CD4-positive, alpha-beta memory T cell (primary cell): Measurements from ENCODE around the gene ZNF23. TPM values are rescaled to one million over a fixed set of nuclear protein-coding genes. Genes with fewer than 3 reads are reported as not detected.
A peak's percentile ranks its signal among the peaks of the same experiment; 100 is the strongest.
"Not testable (repeated sequence)": the region's sequence is repeated elsewhere in the genome, so short reads cannot be mapped to it uniquely, and the experiment has no call there.

Experiments
- CTCF ChIA-PET: fragments of 350-600 bp; sonication (Branson Sonifier 250); formaldehyde crosslinking; loops from one replicate; lab custom pipeline; 2021; ENCODE audit warnings: inconsistent platforms; ENCODE audit not compliant: partially characterized antibody; lab: Charles Lee
- POLR2A ChIA-PET: fragments of 350-600 bp; sonication (Branson Sonifier 250); formaldehyde crosslinking; loops from one replicate; lab custom pipeline; 2021; ENCODE audit not compliant: partially characterized antibody; lab: Charles Lee
- DNase-seq, 5 donors: peaks; one replicate each; pipeline versions ENCODE4 v3.0.0 to v3.0.0-alpha.2; 2020 to 2022; ENCODE audit warnings: mixed read lengths in 1 of 5
- H3K27ac ChIP-seq: one replicate; pipeline ENCODE4 v1.7.0; 2013; ENCODE audit warnings: low read depth, low read length
- H3K27me3 ChIP-seq: 2 replicates; pipeline ENCODE4 v1.7.0; 2013; ENCODE audit warnings: mild to moderate bottlenecking, low read length, moderate library complexity; ENCODE audit not compliant: insufficient read depth
- H3K36me3 ChIP-seq: 2 replicates; pipeline ENCODE4 v1.7.0; 2013; ENCODE audit warnings: mild to moderate bottlenecking, low read length, moderate library complexity; ENCODE audit not compliant: insufficient read depth
- H3K4me1 ChIP-seq: 2 replicates; pipeline ENCODE4 v1.7.0; 2013; ENCODE audit warnings: mild to moderate bottlenecking, low read length, moderate library complexity; ENCODE audit not compliant: insufficient read depth
- H3K4me3 ChIP-seq, 2 donors: one replicate each; pipeline ENCODE4 v1.7.0; 2013; ENCODE audit warnings: low read length in 2 of 2, mild to moderate bottlenecking in 1 of 2
- H3K9me3 ChIP-seq, 2 donors: one replicate each; pipeline ENCODE4 v1.7.0; 2013; ENCODE audit warnings: low read length in 2 of 2, control low read depth in 1 of 2; ENCODE audit not compliant: control insufficient read depth in 1 of 2
- H3K27ac Mint-ChIP-seq, 7 donors: one replicate each; pipeline ENCODE4 v1.8.0; 2020 to 2021; ENCODE audit warnings: mixed read lengths in 7 of 7, mild to moderate bottlenecking in 6 of 7, inconsistent platforms in 3 of 7, moderate library complexity in 3 of 7
- H3K27me3 Mint-ChIP-seq, 2 donors: one replicate each; pipeline ENCODE4 v1.8.0; 2020 to 2021; ENCODE audit warnings: mixed read lengths in 2 of 2
- H3K36me3 Mint-ChIP-seq, 2 donors: one replicate each; pipeline ENCODE4 v1.8.0; 2020 to 2021; ENCODE audit warnings: mixed read lengths in 2 of 2, inconsistent platforms in 1 of 2, mild to moderate bottlenecking in 1 of 2
- H3K4me1 Mint-ChIP-seq, 4 donors: one replicate each; pipeline ENCODE4 v1.8.0; 2020 to 2021; ENCODE audit warnings: mixed read lengths in 4 of 4, mild to moderate bottlenecking in 1 of 4
- H3K4me3 Mint-ChIP-seq, 8 donors: one replicate each; pipeline ENCODE4 v1.8.0; 2020 to 2021; ENCODE audit warnings: mixed read lengths in 8 of 8, mild to moderate bottlenecking in 7 of 8, moderate library complexity in 6 of 8, inconsistent platforms in 3 of 8
- H3K9me3 Mint-ChIP-seq, 8 donors: one replicate each; pipeline ENCODE4 v1.8.0; 2020 to 2021; ENCODE audit warnings: mixed read lengths in 8 of 8, mild to moderate bottlenecking in 5 of 8, inconsistent platforms in 3 of 8, moderate library complexity in 1 of 8
- intact Hi-C: fragments of 100-400 bp; cut with micrococcal nuclease; formaldehyde crosslinking; loops from one replicate; pipeline ENCODE4 v1.15.1; 2023
- polyA plus RNA-seq, 2 donors: library from polyadenylated mRNA; unstranded; fragments of 300-500 nt; fragmentation: Illumina TruSeq; gene quantifications; one replicate each; pipeline ENCODE4 v1.2.3, GENCODE V29; 2021
- total RNA-seq, 2 experiments: library from RNA; stranded (reverse); gene quantifications; one replicate each; pipeline ENCODE4 v1.2.3, GENCODE V29; 2021

Gene ZNF23
- total RNA-seq: 10 to 100 TPM; 15.2 to 16.2 TPM
- polyA plus RNA-seq: 1 to 10 TPM; 5.5 to 5.6 TPM

GRCh38 chr16:71461686-71462648 lies at the start of gene ZNF23:
ZNF23 (minus strand) TSS chr16:71462247; CDS start chr16:71456796, 5,451 bp downstream.
- no peaks in the 10 kb centered on the region for H3K27me3 Mint-ChIP-seq
- Histone ChIP-seq H3K9me3 (no peaks in the 10 kb centered on the region), H3K27ac (peak within 1 kb of the TSS; percentile 76), H3K4me3 (peak within 1 kb of the TSS; percentile 80 to 90), H3K36me3 (no peaks in the 10 kb centered on the region), H3K27me3 (no peaks in the 10 kb centered on the region), H3K4me1 (peaks cover 20% of the 10 kb centered on the region)
- H3K27ac Mint-ChIP-seq: peak within 1 kb of the TSS; percentile 81 to 97 (median 95)
- DNase-seq: peak; percentile 69 to 77 (median 71)
- H3K9me3 Mint-ChIP-seq: no peaks in the 10 kb centered on the region
- peak within 1 kb of the TSS; percentile 94 to 97 (median 96) for H3K4me3 Mint-ChIP-seq
- ChIA-PET CTCF (interaction anchor here (1.0 to 4.0 kb wide), 5 partner anchors 17 to 149 kb away, joined by 3 to 31 read pairs (median 6); no protein-coding TSS in a partner anchor), POLR2A (interaction anchor here (0.9 to 4.1 kb wide), 7 partner anchors 20 to 661 kb away, joined by 3 to 74 read pairs (median 4); partner anchors contain the start of gene VAC14)
- intact Hi-C loops: loop anchor here (1.0 to 10.0 kb wide), 3 partner anchors 22 to 543 kb away; partner anchors contain the start of genes DHODH and PKD1L3
- peaks cover 3 to 12% of the 10 kb centered on the region in 2 donors for H3K36me3 Mint-ChIP-seq
- H3K4me1 Mint-ChIP-seq: peaks cover 10 to 31% (median 22%) of the 10 kb centered on the region in 4 donors

GRCh38 chr16:71507061-71507460 lies 45.0 kb upstream of the ZNF23 start:
- Mint-ChIP-seq H3K4me1 (no peaks in the 10 kb centered on the region), H3K36me3 (no peaks in the 10 kb centered on the region), H3K9me3 (no peaks in the 10 kb centered on the region), H3K27me3 (peaks cover 3 to 9% of the 10 kb centered on the region in 2 donors), H3K4me3 (no peak overlapping the region), H3K27ac (no peak overlapping the region)
- CTCF ChIA-PET: no interaction called here
- Histone ChIP-seq H3K36me3 (no peaks in the 10 kb centered on the region), H3K4me1 (no peaks in the 10 kb centered on the region), H3K9me3 (no peaks in the 10 kb centered on the region), H3K4me3 (no peak overlapping the region), H3K27me3 (no peaks in the 10 kb centered on the region), H3K27ac (no peak overlapping the region)
- intact Hi-C loops: no loop called here
- DNase-seq: no peak
- POLR2A ChIA-PET: no interaction called here

GRCh38 chr16:71504901-71505300 lies 42.9 kb upstream of the ZNF23 start:
- no peak overlapping the region for H3K4me3 ChIP-seq
- H3K9me3 ChIP-seq: no peaks in the 10 kb centered on the region
- no peaks in the 10 kb centered on the region for H3K4me1 ChIP-seq
- CTCF ChIA-PET: no interaction called here
- Mint-ChIP-seq H3K27ac (no peak overlapping the region), H3K36me3 (no peaks in the 10 kb centered on the region), H3K9me3 (no peaks in the 10 kb centered on the region), H3K4me3 (no peak overlapping the region), H3K27me3 (peaks cover 5 to 9% of the 10 kb centered on the region in 2 donors), H3K4me1 (no peaks in the 10 kb centered on the region)
- H3K27ac ChIP-seq: no peak overlapping the region
- intact Hi-C loops: no loop called here
- POLR2A ChIA-PET: no interaction called here
- H3K36me3 ChIP-seq: no peaks in the 10 kb centered on the region
- DNase-seq: no peak
- H3K27me3 ChIP-seq: no peaks in the 10 kb centered on the region

- H3K27ac ChIP-seq, H3K4me1 Mint-ChIP-seq, H3K27me3 ChIP-seq, CTCF ChIA-PET, H3K4me3 Mint-ChIP-seq, DNase-seq, H3K9me3 Mint-ChIP-seq, H3K4me1 ChIP-seq, intact Hi-C loops, H3K4me3 ChIP-seq, H3K36me3 Mint-ChIP-seq, POLR2A ChIA-PET, H3K9me3 ChIP-seq, H3K27ac Mint-ChIP-seq, H3K36me3 ChIP-seq: not testable (repeated sequence)
- H3K27me3 Mint-ChIP-seq: peaks cover 8 to 10% of the 10 kb centered on the region in 2 donors
These were observed 42.0 kb upstream of the ZNF23 start for GRCh38 chr16:71504051-71504450.

GRCh38 chr16:71501547-71501946 lies 39.5 kb upstream of the ZNF23 start:
- POLR2A ChIA-PET: no interaction called here
- Mint-ChIP-seq H3K4me3 (no peak overlapping the region), H3K4me1 (no peaks in the 10 kb centered on the region), H3K27me3 (peaks cover 8 to 11% of the 10 kb centered on the region in 2 donors), H3K36me3 (no peaks in the 10 kb centered on the region), H3K9me3 (no peaks in the 10 kb centered on the region), H3K27ac (no peak overlapping the region)
- CTCF ChIA-PET: interaction anchor here (1.0 to 7.0 kb wide), 3 partner anchors 12 to 109 kb away, joined by 6 to 183 read pairs (median 17); partner anchors contain the start of gene ZNF19
- Histone ChIP-seq H3K4me1 (no peaks in the 10 kb centered on the region), H3K27ac (no peak overlapping the region), H3K4me3 (no peak overlapping the region), H3K36me3 (no peaks in the 10 kb centered on the region), H3K27me3 (no peaks in the 10 kb centered on the region), H3K9me3 (no peaks in the 10 kb centered on the region)
- no peak for DNase-seq
- intact Hi-C loops: no loop called here

- DNase-seq: no peak
- no peak overlapping the region for H3K27ac ChIP-seq
- no peaks in the 10 kb centered on the region for H3K36me3 ChIP-seq
- ChIA-PET CTCF (interaction anchor here (1.0 to 7.0 kb wide), 7 partner anchors 11 to 110 kb away, joined by 4 to 183 read pairs (median 6); partner anchors contain the start of gene ZNF19), POLR2A (no interaction called here)
- H3K27me3 ChIP-seq: no peaks in the 10 kb centered on the region
- H3K4me3 ChIP-seq: no peak overlapping the region
- no peak overlapping the region for H3K4me3 Mint-ChIP-seq
- H3K27ac Mint-ChIP-seq: no peak overlapping the region
- no peaks in the 10 kb centered on the region for H3K4me1 ChIP-seq
- intact Hi-C loops: no loop called here
- H3K9me3 ChIP-seq: no peaks in the 10 kb centered on the region
- no peaks in the 10 kb centered on the region for H3K36me3 Mint-ChIP-seq
- no peaks in the 10 kb centered on the region for H3K4me1 Mint-ChIP-seq
- no peaks in the 10 kb centered on the region for H3K9me3 Mint-ChIP-seq
- peaks cover 8 to 11% of the 10 kb centered on the region in 2 donors for H3K27me3 Mint-ChIP-seq
These were observed 38.9 kb upstream of the ZNF23 start for GRCh38 chr16:71500964-71501363.
